DMS153 (cell line): Measurements from ENCODE around the gene CLRN1.
"Not testable (repeated sequence)": the region's sequence is repeated elsewhere in the genome, so short reads cannot be mapped to it uniquely, and the experiment has no call there.

Source experiments
- DNase-seq: peaks from one replicate; lab custom pipeline; 2025; lab: John Stamatoyannopoulos, UW

Gene CLRN1, protein sequence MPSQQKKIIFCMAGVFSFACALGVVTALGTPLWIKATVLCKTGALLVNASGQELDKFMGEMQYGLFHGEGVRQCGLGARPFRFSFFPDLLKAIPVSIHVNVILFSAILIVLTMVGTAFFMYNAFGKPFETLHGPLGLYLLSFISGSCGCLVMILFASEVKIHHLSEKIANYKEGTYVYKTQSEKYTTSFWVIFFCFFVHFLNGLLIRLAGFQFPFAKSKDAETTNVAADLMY

DNA sequence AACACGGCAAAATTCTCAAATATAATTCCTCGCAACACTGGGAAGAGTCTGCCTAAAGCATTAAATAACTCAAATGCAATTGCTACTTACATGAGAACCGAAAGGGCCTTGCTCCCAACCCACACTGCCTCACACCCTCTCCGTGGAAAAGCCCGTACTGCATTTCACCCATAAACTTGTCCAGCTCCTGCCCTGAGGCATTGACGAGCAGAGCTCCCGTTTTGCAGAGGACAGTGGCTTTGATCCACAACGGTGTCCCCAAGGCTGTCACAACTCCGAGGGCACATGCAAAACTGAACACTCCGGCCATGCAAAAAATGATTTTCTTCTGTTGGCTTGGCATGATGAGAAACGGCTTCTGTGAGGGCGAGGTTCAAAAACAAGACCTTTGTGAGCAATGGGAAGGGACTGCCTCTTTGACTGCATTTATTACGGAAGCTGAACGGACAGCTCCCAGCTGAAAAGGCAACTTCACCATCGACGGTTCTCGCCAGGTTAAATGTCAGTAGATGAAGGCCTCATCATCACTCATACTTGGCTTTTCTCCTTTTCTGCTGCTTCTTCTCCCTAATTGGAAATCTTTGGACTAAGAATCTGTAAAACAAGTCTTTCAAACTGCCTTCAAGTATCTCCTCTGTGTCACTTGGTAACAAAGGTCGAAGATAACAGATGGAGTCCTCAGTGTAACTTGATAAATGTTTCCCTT is at the start of gene CLRN1:
CLRN1 (minus strand) TSS at position 362 of the 706 bp plus-strand sequence; CDS start at position 343, 19 bp downstream.
- DNase-seq: no peak

DNA sequence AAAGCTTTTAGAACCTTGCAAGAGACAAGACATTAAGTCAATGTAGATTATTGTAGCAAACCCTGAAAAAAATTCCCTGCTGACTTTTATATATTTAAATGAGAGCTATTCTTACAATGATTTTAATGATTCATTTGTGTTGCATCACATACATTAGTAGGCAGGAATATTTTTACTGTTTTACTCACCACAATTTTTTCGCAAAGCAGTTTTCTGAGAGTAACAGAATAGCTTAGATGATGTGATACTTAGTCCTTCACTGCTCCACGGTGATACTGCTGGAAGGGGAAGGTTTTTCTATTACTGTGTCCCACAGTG is 43.9 kb upstream of the CLRN1 start:
- DNase-seq: no peak

DNA sequence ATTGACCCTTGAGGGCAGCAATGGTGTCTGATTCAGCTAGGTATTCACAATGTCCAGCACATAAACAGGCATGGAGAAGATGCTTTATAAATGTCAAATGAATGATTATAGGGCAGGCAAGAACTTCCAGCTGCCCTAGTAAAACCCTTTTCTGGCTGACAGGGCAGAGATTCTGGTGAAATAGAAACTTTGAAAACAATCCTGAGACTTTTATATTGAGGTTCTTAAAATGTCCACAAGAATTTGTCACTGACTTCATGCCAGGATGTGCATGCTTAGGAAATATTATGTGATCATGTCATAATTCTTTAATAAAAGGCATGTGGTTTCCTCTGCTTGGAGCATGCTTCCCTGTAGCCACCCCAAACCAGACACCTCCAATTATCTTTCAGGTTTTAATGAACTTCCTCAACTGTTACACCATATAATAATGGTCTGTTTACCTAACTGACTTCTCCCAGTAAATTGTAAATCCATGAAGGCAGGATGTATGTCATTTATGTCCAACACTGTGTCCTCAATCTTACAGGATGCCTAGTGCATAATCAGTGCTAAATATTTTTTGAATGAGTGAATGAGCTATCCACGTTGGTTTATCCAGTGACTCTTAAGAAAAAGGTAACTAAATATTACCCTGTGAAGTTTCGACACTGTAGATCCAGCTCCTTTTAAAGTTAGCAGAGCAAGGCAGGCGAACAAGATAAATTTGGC is 43.4 kb upstream of the CLRN1 start:
- DNase-seq: no peak

DNA sequence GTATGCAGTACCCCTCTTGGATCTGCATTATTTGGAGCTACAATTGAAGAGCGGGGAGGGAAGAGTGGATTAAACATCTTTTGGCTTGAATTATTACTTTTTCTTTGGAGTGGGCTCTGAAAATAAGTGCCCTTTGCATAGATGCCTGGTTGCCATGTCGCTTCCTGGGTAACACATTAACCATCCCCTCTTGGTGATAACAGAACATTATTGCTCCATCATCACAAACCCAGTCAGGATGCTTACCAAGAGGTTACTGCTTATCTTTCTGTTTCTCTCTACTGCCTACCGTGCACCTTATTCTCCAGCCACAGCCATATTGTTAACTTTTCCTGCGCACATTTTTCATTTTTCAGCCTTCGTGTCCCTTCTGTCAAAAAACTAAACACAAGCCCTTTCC is 42.7 kb upstream of the CLRN1 start:
- no peak for DNase-seq

DNA sequence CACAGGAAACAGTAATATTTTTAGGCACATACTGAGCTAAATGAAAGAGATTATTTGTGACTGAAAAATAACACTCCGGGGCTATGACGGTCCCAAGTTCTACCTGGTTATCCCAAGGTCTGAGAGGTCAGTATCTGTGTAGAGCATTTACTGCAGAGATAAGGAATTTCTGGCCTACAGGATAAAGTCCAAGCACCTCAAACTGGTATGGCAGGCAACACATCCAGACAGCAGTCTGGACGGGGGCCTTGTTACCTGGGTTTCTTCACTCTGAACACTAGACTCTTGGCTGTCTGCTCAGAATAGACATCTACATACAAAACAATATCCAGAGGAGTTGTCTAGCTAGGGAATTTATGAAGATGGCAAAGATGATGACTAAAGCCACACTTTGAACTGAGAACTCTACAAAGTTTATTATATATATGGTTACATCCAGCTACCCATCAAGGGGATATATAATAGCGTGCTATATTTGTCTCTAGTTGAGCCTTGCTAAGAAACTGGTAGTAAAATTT is 42.0 kb upstream of the CLRN1 start:
- no peak for DNase-seq

DNA sequence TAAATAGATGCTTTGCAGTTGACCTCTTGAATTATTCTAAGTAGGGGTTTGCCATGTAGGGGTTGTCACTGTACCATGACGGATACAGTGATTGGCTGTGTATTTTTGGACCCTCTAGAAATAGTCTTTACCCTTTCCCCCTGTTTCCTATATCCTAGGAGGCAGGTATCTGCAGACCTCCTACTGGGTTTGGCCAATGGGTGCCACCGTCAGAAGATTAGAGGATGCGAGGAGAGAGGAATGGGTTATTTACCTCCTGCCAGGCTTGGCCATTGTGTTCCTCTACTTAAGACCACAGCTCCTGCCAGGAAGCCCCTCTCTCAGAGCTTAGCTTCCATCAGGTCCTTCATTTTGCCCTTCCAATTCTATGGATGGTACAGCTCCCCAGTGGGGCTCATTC is 40.2 kb upstream of the CLRN1 start:
- DNase-seq: no peak

DNA sequence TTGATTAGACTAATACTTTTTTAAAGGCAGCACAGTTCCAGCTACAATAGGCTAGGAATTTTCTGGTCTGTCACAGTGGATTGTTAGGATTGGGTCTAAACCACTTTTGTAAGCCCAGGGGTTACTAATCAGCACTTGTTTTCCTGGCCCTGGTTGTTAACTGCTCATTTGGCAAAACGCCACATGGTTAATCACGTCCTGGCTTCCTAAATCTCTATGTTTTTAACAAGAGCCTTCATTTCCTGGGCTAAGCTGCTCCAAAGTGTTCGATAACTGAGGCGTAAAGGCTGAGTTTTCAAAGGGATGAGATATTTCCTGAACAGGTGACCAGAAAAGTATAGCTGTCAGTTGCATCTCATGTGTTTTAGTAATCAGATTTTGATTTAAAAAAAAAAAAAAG is 38.9 kb upstream of the CLRN1 start:
- no peak for DNase-seq

DNA sequence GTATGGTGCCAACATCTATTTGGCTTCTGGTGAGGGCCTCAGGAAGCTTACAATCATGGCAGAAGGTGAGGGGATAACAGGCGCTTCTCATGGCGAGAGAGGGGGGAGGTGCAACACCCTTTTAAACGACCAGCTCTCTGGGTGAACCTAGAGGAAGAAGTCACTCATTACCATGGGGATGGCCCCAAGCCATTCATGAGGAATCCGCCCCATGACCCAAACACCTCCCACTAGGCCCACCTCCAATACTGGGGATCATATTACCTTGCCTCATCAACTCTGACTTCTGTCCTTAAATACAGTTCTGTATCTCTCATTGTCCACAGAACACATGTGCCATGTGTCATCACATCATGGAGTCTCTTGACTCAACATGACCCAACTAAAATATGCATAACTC is 37.5 kb upstream of the CLRN1 start:
- DNase-seq: no peak

DNA sequence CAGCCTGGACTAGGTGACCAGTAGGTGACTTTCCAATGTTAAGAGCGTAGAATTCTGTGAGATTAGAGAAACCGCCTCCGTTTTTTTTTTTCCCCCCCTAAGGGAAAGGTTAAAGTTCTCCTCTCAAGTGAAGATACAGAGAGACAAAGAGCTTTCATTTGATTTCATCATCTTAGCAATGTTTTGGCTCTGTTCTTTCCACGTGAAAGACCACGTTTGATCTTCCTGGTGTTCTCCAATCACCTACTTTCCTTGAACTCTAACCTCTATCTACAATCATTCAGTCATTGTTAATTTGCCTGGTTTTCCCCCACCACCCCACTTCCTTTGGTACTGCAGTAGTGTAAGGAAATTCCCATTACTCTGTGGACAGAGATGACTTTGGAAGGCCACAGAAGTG is 36.9 kb upstream of the CLRN1 start:
- no peak for DNase-seq

DNA sequence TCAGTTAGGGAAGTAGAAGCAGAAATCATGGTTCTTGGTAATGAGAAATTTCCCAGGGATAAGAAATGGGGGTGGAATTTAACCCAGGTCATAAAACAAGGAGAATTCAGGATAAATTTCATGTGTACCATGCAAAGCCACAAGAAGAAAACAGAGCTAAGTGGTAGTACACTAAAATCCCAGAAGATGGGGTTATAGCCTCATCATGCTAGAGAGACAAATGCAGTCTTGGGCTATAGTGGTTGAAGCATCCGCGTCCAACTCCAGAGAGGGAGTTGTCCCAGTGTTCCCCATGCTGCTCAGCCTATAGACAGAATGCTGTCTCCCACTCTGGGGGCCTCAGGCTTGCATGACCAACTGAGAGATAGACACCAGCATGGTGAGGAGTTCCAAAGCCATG is 36.2 kb upstream of the CLRN1 start:
- no peak for DNase-seq

DNA sequence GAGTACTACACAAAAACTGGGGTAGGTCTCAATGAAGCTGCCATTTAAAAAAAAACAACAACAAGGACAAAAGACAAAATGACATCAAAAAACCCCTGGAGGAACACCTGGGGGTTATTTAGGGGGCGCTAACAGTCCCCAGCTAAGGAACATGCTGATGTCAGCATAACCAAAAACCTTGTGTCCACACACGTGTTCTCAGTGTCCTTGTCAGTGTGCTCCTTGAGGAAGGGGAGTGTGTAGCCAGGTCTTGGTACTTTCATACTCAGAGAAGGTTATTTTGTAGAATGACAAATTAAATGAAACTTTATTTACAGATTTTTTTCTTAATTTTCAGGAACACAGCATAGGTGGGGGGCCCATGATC is 31.2 kb upstream of the CLRN1 start:
- no peak for DNase-seq

DNA sequence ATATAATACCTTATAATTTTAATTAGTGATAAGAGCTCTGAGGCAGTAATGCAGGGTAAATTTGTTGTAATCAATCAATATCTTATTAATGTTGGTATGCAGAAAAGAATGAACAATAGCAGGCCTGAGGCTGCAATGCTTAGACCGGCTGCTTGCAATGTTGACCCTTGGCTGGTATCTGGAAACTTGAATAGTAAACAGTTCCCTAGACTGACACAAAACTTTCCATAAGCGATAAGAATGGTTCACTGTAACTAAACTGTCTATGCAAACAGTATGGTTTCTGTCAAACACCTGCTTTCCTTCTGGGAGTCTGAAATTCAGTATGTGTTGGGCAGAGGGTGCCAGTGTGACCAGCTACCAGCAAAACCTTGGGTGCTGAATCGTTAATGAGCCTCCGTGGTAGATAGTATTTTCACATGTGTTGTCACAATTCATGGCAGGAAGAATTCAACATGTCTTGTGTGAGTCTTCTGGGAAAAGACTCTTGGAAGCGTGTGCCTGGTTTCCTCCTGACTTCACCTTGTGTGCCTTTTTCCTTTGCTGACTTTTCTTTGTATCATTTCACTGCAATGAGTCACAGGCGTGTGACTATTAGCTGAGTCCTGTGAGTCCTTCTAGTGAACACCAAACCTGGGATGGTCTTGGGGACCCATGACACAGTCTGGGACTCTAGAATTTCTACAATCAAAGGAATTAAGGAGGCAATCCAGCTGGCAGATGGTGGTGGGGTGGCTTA is 30.7 kb upstream of the CLRN1 start:
- no peak for DNase-seq

DNA sequence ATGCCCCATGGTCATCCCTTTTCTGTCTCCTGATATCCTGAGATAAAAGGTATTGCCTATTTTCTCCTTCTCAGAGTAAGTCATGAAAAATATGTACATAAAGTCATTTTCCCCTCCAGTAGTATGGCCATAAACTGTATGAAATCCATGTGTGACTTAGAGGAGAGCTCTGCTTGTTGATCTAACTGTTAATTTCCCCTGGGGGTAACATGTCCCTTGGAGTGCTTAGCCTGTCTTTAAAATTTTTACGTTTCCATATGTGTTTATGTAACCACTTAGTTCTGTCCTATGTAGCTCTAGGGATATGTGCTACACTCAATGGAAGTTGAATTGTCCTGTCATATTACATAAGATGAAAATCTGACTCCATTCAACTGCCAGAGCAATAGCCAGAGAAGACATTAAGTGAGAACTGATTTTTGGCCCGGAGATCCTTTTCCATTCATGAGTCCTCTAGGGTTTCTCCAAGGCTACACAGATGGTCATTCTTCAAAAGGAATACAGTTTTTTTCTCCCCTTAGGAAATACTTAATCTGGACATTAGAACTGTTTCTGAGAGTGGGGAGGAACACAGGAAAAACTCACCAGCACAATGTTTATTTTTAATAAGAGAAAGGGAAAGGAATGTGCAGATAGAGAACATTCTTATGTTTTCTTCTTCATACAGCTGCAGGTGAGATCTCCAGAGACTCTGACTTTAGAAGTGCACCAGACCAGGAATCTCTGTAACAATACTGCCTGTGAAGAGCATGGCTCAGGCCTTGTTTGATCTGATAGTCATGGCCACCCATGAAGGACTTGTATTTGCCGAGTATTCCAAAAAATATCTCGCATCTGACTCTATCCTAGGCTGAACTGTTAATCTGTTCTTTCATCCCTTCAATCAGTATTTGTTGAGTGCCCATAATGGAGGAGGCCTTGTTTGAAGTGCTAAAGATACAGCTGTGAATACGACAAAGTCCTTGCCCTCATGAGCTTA is 29.8 kb upstream of the CLRN1 start:
- DNase-seq: no peak

DNA sequence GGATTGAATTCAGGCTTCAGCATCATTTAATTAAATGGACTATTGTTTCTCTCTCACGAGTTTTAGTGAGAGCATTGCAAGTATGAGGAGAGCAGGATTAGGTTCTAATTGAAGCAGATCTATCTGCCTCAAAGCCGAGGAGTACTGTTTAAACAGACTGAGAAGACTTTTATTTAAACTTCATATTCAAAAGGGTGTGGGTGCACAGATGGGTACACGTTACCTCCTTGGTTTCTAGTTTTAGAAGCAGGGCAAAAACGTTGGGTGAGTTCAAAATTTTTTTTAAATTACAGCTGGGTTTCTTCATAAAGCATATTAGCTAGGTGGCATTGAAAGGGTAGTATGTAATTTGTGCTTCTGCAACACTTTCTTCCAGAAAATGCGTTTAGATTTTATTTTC is 26.5 kb upstream of the CLRN1 start:
- no peak for DNase-seq

DNA sequence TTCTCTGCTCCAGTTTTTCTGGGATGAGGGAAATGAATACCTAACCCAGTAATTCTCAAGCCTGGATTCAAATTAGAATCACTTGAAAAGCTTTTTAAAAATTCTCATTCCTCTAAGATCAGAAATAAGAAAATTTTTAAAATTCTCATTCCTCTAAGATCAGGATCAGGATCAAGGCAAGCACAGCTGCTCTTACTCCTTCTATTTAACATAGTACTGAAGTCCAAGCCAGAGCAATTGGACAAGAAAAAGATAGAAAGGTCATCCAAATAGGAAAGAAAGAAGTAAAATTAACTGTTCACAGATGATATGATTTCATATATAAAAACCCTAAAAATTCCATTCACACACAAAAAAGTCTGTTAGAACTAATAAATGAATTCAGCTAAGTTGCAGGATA is 24.2 kb upstream of the CLRN1 start:
- no peak for DNase-seq

DNA sequence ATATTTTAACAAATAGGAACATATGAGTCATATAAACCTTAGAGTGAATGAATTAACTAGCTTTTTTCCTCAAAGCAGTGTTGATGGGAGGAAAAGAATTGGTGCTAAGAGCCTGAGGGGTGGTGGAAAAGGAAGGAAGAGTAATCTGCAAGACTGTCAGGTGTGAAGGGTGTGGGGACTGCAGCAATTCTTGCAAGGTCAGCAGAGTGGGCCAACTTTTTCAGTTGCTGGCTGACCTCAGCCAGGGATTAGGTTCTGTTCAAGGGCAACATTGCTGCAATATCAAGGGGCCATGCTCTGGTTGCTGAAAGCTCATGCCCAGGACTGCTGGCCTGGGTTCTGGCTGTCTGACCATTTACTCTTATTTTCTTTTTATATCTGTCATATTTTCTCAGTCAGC is 23.0 kb upstream of the CLRN1 start:
- DNase-seq: no peak

DNA sequence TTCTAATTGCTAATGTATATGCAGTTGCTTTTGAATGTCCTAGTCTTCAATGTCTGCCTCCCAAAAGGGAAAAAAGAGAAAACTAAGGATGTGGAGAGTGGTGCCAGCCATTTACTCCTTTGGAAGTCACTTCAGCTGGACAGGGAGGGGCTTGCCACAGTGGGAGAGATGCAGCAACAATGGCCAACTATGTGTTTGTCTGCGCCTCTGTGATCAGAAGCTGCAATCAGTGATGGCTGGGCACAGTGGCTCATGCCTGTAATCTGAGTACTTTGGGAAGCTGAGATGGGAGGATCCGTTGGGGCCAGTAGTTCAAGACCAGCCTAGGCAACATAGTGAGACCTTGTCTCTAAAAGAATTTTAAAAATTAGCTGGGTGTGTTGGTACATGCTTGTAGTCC is 16.7 kb upstream of the CLRN1 start:
- DNase-seq: no peak

DNA sequence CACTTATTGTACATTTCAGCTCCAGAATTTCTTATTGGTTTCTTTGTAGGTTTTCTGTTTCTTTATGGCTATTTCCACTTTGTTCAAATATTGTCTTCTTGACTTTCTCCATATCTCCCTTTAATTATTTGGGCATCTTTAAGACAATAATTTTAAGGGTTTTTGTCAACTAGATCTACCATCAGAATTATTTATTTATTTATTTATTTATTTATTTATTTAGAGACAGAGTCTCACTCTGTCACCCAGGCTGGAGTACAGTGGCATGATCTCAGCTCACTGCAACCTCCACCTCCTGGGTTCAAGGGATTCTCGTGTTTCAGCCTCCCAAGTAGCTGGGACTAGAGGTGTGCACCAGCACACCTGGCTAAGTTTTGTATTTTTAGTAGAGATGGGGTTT is 15.9 kb upstream of the CLRN1 start:
- DNase-seq: not testable (repeated sequence)

DNA sequence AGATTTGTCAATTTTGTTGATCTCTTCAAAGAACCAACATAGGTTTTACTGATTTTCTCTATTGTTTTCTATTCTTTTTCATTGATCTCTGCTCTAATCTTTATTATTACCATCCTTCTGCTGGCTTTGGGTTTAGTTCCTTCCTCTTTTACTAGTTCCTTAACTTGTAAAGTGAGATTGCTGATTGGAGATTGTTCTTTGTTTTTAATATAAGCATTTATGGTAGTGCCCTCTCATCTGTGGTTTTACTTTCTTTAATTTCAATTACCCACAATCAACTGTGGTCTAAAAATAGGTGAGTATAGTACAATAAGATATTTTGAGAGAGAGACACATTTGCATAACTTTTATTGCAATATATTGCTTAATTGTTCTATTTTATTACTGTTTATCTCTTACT is 13.2 kb upstream of the CLRN1 start:
- DNase-seq: no peak

DNA sequence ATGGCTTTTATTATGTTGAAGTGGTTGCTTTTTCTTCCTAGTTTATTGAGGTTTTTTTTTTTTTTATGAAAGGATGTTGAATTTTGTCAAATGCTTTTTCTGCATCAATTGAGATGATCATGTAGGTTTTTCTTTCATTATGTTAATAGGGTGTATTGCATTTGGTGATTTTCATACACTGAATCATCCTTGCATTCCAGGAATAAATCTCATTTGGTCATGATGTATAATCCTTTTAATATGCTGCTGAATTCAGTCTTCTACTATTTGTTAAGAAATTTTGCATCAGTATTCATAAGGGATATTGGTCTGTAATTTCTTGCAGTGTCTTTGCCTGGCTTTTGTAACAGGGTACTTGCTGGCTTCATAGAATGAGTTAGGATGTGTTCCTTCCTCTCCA is 11.5 kb upstream of the CLRN1 start:
- DNase-seq: no peak

DNA sequence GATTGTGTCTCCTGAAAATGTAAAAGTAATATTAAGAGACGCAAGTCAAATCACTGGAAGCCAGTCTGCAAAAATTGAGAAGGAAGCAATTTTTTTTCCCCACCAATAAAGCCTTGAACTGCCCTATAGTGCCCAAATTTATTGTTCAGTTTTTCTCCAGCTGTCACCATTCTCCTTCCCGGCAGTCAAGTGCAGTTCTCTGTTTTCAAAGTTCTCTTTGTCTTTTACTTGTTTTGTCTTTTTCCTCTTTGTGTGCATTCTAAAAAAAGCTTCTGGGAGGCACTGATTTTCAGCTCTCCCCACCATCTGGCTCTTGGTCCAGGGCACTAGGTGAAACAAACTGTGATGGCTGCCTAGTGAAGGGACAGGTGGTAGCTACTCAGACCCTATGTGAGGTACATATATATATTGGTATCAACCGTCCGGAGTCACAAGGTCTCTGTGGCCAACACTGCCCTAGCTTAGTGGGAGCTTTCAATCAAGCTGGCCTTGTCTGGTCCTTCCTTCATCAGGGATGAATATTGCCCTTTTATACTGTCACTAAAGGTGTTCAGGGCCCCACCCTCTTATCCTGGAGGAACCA is 6.1 kb upstream of the CLRN1 start:
- DNase-seq: no peak
